ENCODE results near the gene PIR. TPM values are rescaled to one million over a fixed set of nuclear protein-coding genes. Genes with fewer than 3 reads are reported as not detected.

The PIR gene
- total RNA-seq, 1 donor from 2014 or later = 23.6 TPM

- H3K9me3 Mint-ChIP-seq = no peaks in the 10 kb centered on the region
- H3K4me3 Mint-ChIP-seq = no peak overlapping the region
- no peaks in the 10 kb centered on the region for H3K4me1 Mint-ChIP-seq (ENCODE audit: unreplicated experiment)
- no peaks in the 10 kb centered on the region for H3K27me3 Mint-ChIP-seq
- no peak for DNase-seq (ENCODE audit: extremely low spot score, unreplicated experiment)
- H3K27ac Mint-ChIP-seq = no peak overlapping the region
- H3K36me3 Mint-ChIP-seq = peaks cover 9% of the 10 kb centered on the region
- TF ChIP-seq CTCF (conservative IDR thresholded peaks at IDR 0.05) = no peak
Measured at GRCh38 chrX:15437724-15438123, 55.4 kb downstream of the PIR start.

GRCh38 chrX:15435836-15436619 is 57.1 kb downstream of the PIR start:
- Mint-ChIP-seq H3K27ac (no peak overlapping the region), H3K9me3 (no peaks in the 10 kb centered on the region), H3K36me3 (peaks cover 12% of the 10 kb centered on the region), H3K4me3 (no peak overlapping the region), H3K27me3 (no peaks in the 10 kb centered on the region), H3K4me1 (ENCODE audit: unreplicated experiment) (no peaks in the 10 kb centered on the region)
- no peak for TF ChIP-seq CTCF (conservative IDR thresholded peaks at IDR 0.05)
- no peak for DNase-seq (ENCODE audit: extremely low spot score, unreplicated experiment)

GRCh38 chrX:15434205-15434604 is 58.9 kb downstream of the PIR start:
- no peak for TF ChIP-seq CTCF (conservative IDR thresholded peaks at IDR 0.05)
- no peak for DNase-seq (ENCODE audit: extremely low spot score, unreplicated experiment)
- Mint-ChIP-seq H3K4me1 (ENCODE audit: unreplicated experiment) (peaks cover 5% of the 10 kb centered on the region), H3K27ac (no peak overlapping the region), H3K9me3 (no peaks in the 10 kb centered on the region), H3K27me3 (no peaks in the 10 kb centered on the region), H3K36me3 (peaks cover 12% of the 10 kb centered on the region), H3K4me3 (no peak overlapping the region)

GRCh38 chrX:15430584-15430983 is 62.5 kb downstream of the PIR start:
- Mint-ChIP-seq H3K27ac (no peak overlapping the region), H3K27me3 (no peaks in the 10 kb centered on the region), H3K36me3 (peaks cover 12% of the 10 kb centered on the region), H3K4me1 (ENCODE audit: unreplicated experiment) (peaks cover 14% of the 10 kb centered on the region), H3K4me3 (no peak overlapping the region), H3K9me3 (no peaks in the 10 kb centered on the region)
- no peak for DNase-seq (ENCODE audit: extremely low spot score, unreplicated experiment)
- TF ChIP-seq CTCF (conservative IDR thresholded peaks at IDR 0.05) = no peak

GRCh38 chrX:15430076-15430475 is 63.1 kb downstream of the PIR start:
- Mint-ChIP-seq H3K4me1 (ENCODE audit: unreplicated experiment) (peaks cover 14% of the 10 kb centered on the region), H3K4me3 (no peak overlapping the region), H3K36me3 (peaks cover 9% of the 10 kb centered on the region), H3K27ac (no peak overlapping the region), H3K27me3 (no peaks in the 10 kb centered on the region), H3K9me3 (no peaks in the 10 kb centered on the region)
- TF ChIP-seq CTCF (conservative IDR thresholded peaks at IDR 0.05) = no peak
- no peak for DNase-seq (ENCODE audit: extremely low spot score, unreplicated experiment)
